Ascending aorta (tissue), 2 donors: ENCODE data around the gene CFAP70. TPM values are rescaled to one million over a fixed set of nuclear protein-coding genes. Genes with fewer than 3 reads are reported as not detected.
"Not testable (repeated sequence)": the region's sequence is repeated elsewhere in the genome, so short reads cannot be mapped to it uniquely, and the experiment has no call there.

Experiments used
- DNase-seq, 2 donors: peaks; one replicate each; pipeline ENCODE4 v3.0.0-alpha.2; 2019; ENCODE audit warnings: low spot score in 2 of 2
- H3K27ac ChIP-seq, 2 donors: fragments of 200-600 bp; sonication (generic); one replicate each; pipeline ENCODE4 v1.5.1; 2016 to 2017; ENCODE audit warnings: mild to moderate bottlenecking in 1 of 2
- H3K27me3 ChIP-seq: fragments of 200-600 bp; sonication (generic); one replicate; pipeline ENCODE4 v1.5.1; 2017
- H3K36me3 ChIP-seq, 2 donors: fragments of 200-600 bp; sonication (generic); one replicate each; pipeline ENCODE4 v1.5.1; 2016
- H3K4me1 ChIP-seq, 2 donors: fragments of 200-600 bp; sonication (generic); one replicate each; pipeline ENCODE4 v1.5.1; 2016 to 2017; ENCODE audit warnings: mild to moderate bottlenecking in 1 of 2
- H3K4me3 ChIP-seq, 2 donors: fragments of 200-600 bp; sonication (generic); one replicate each; pipeline ENCODE4 v1.5.1; 2016 to 2017; ENCODE audit warnings: mild to moderate bottlenecking in 1 of 2
- H3K9me3 ChIP-seq, 2 donors: fragments of 200-600 bp; sonication (generic); one replicate each; pipeline ENCODE4 v1.5.1; 2016
- intact Hi-C: fragments of 100-400 bp; cut with DNase I; formaldehyde crosslinking; loops from one replicate; pipeline ENCODE4 v1.15.1; 2023
- total RNA-seq: library from RNA; depleted of rRNA; stranded (reverse); fragments of >200 nt; gene quantifications from one replicate; pipeline ENCODE4 v1.1.0, GENCODE V29; 2016
- TF ChIP-seq, protein P1 (sequence below), 3 experiments: fragments of 200-600 bp in 2 of 3; fragments of 450-650 bp in 1 of 3; sonication (generic) in 2 of 3; IDR thresholded peaks; one replicate each; pipeline ENCODE4 v1.5.1; 2016 to 2019; ENCODE audit warnings: antibody characterized with exemption in 3 of 3, mild to moderate bottlenecking in 1 of 3, moderate library complexity in 1 of 3

Gene CFAP70
- total RNA-seq, 1 donor from 2014 or later = not detected

DNA sequence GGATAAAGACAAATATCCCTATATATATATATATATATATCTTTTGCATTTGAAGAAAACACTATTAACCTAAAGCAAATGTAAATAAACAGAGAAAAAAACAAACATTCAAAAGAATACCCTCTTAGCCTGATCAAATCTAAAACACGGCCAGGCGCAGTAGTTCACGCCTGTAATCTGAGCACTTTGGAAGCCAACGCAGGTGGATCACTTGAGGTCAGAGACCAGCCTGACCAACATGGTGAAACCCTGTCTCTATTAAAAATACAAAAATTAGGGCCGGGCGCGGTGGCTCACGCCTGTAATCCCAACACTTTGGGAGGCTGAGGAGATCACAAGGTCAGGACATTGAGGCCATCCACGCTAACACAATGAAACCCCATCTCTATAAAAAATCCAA lies 46.0 kb upstream of the CFAP70 start:
- no peaks in the 10 kb centered on the region for H3K27me3 ChIP-seq
- DNase-seq = no peak
- no peaks in the 10 kb centered on the region for H3K9me3 ChIP-seq
- intact Hi-C loops = no loop called here
- no peak overlapping the region for H3K27ac ChIP-seq
- TF ChIP-seq, protein P1, sequence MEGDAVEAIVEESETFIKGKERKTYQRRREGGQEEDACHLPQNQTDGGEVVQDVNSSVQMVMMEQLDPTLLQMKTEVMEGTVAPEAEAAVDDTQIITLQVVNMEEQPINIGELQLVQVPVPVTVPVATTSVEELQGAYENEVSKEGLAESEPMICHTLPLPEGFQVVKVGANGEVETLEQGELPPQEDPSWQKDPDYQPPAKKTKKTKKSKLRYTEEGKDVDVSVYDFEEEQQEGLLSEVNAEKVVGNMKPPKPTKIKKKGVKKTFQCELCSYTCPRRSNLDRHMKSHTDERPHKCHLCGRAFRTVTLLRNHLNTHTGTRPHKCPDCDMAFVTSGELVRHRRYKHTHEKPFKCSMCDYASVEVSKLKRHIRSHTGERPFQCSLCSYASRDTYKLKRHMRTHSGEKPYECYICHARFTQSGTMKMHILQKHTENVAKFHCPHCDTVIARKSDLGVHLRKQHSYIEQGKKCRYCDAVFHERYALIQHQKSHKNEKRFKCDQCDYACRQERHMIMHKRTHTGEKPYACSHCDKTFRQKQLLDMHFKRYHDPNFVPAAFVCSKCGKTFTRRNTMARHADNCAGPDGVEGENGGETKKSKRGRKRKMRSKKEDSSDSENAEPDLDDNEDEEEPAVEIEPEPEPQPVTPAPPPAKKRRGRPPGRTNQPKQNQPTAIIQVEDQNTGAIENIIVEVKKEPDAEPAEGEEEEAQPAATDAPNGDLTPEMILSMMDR (IDR thresholded peaks at IDR 0.05) = no peak
- no peak overlapping the region for H3K4me3 ChIP-seq
- no peaks in the 10 kb centered on the region for H3K4me1 ChIP-seq
- H3K36me3 ChIP-seq = peaks cover 4 to 22% of the 10 kb centered on the region in 2 donors

DNA sequence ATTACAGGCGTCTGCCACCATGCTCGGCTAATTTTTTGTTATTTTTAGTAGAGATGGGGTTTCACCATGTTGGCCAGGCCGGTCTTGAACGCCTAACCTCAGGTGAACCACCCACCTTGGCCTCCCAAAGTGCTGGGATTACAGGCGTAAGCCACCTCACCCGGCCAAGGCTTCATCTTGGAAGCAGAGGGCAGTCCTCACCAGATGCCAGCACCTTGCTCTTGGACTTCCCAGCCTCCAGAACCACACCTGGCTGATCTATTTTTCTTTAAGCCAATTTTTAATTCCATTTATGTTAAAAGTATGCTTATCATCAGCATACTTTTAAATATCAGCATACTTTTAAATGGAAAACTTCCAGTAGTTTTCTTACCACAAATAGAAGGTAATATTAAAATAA lies 43.0 kb upstream of the CFAP70 start:
- Histone ChIP-seq H3K27ac (no peak overlapping the region), H3K36me3 (peaks cover 20 to 28% of the 10 kb centered on the region in 2 donors), H3K4me1 (no peaks in the 10 kb centered on the region), H3K27me3 (no peaks in the 10 kb centered on the region), H3K9me3 (no peaks in the 10 kb centered on the region), H3K4me3 (no peak overlapping the region)
- TF ChIP-seq, protein P1 (IDR thresholded peaks at IDR 0.05) = no peak
- no peak for DNase-seq
- intact Hi-C loops = no loop called here

DNA sequence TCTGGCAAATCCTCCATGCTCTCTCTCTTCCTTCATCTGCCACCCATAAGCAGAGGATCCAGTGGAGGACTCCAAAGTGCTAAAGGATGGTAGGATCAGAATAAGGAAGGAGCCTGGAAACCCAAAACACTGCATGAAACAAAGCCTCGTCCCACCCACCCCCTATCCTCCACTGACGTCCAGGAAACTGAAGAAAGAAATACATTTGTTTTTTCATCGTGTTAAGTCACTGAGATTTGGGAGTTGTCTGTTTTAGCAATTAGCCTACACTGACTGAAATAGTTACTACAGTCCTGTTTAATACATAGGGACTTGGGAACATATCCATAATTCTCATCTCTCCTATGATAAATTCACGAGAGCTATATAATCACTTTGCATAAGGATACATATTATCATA lies 40.4 kb upstream of the CFAP70 start:
- Histone ChIP-seq H3K27ac (no peak overlapping the region), H3K9me3 (no peaks in the 10 kb centered on the region), H3K27me3 (no peaks in the 10 kb centered on the region), H3K4me1 (no peaks in the 10 kb centered on the region), H3K4me3 (no peak overlapping the region), H3K36me3 (peaks cover 37 to 50% of the 10 kb centered on the region in 2 donors)
- TF ChIP-seq, protein P1 (IDR thresholded peaks at IDR 0.05) = no peak
- intact Hi-C loops = no loop called here
- no peak for DNase-seq

DNA sequence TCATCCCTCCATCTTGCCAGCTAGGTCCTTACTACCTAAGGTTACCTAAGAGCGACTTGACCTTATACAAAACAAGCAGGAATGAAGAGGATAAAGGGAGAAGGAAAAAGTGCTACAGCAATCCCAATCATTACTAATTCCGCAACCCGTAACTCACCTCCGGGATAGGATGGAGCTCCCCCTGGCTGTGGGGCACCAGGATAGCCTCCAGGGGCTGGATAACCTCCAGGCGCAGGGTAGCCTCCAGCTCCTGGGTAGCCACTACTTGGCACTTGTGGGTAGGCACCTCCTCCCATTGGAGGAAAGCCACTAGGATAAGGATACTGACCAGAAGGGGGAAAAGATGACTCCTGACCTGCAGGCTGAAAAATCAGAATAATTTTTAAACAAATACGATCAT lies 39.4 kb upstream of the CFAP70 start:
- intact Hi-C loops = no loop called here
- Histone ChIP-seq H3K36me3 (peaks cover 37 to 56% of the 10 kb centered on the region in 2 donors), H3K27me3 (no peaks in the 10 kb centered on the region), H3K27ac (no peak overlapping the region), H3K9me3 (no peaks in the 10 kb centered on the region), H3K4me3 (no peak overlapping the region), H3K4me1 (no peaks in the 10 kb centered on the region)
- TF ChIP-seq, protein P1 (IDR thresholded peaks at IDR 0.05) = no peak
- no peak for DNase-seq

DNA sequence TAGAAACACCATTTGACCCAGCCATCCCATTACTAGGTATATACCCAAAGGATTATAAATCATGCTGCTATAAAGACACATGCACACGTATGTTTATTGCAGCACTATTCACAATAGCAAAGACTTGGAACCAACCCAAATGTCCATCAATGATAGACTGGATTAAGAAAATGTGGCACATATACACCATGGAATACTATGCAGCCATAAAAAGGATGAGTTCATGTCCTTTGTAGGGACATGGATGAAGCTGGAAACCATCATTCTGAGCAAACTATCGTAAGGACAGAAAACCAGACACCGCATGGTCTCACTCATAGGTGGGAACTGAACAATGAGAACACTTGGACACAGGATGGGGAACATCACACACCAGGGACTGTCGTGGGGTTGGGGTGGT lies 35.7 kb upstream of the CFAP70 start:
- H3K4me3 ChIP-seq, H3K4me1 ChIP-seq, intact Hi-C loops, H3K27ac ChIP-seq, H3K27me3 ChIP-seq, DNase-seq, H3K9me3 ChIP-seq: not testable (repeated sequence)
- H3K36me3 ChIP-seq = peaks cover 34 to 56% of the 10 kb centered on the region in 2 donors

DNA sequence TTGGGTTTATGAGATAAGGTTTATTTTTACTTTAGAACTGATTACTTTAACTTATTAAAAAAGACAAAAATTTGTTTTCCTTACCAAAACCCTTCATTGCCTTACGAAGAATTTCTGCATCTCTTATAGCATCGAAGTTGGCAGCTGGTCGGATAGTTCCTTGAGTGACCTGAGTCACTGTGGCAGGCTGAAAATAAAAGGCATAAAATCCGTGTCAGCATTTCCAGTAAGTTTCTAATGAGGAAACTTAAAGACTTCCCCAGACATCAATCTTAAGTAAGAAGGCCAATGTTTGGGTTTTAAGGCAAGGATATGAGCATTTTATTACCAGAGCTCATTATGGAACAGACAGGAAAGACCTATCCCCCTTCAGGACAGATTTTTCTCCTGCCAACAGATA lies 29.6 kb upstream of the CFAP70 start:
- no peaks in the 10 kb centered on the region for H3K4me1 ChIP-seq
- H3K9me3 ChIP-seq = no peaks in the 10 kb centered on the region
- H3K36me3 ChIP-seq = peaks cover 37 to 62% of the 10 kb centered on the region in 2 donors
- DNase-seq = no peak
- no peak overlapping the region for H3K4me3 ChIP-seq
- no peaks in the 10 kb centered on the region for H3K27me3 ChIP-seq
- TF ChIP-seq, protein P1 (IDR thresholded peaks at IDR 0.05) = no peak
- intact Hi-C loops = no loop called here
- H3K27ac ChIP-seq = no peak overlapping the region
